GM21360 (cell line): ENCODE data around the gene DNAJA2.

Experiments
- ATAC-seq: cut with Tn5 transposase; IDR thresholded peaks from one replicate; pipeline ENCODE4 v1.9.1; 2021; ENCODE audit warnings: mild to moderate bottlenecking, moderate library complexity; ENCODE audit not compliant: unreplicated experiment

DNAJA2 gene

DNA sequence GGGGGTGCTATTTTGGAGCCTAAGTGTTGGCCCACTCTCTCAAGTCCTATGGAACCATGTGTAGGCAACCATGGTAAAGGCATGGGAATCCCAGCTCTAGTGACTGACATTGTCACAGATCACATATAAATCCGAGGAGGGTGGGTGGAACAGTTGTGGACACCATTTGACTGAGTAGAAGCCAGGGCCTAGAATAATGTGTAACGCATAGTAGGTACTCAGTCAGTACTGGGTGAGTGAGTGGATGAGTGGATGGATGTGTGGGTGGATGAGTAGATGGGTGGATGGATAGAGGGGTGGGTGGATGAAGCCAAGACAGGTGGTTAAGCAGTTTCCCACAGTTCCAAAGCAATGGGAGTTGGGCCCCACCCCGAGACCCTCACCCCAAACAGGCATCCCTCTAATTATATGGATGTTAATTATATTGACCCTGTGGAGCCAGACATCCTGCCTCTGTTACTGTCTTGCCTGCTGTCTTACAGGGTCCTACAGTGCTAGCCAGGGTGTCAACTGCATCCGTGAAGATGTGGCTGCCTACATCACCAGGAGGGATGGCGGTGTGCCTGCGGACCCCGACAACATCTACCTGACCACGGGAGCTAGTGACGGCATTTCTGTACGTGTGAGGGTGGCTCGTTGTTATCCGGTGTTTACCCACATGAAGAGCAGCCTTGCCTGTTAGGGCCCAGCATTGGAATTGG is 67.0 kb downstream of the DNAJA2 start:
- no peak for ATAC-seq
